Adrenal gland (tissue), 12 donors: ENCODE results near the gene GCHFR. TPM values are rescaled to one million over a fixed set of nuclear protein-coding genes. Genes with fewer than 3 reads are reported as not detected.

ENCODE experiments used
- DNase-seq, 7 donors: peaks; one replicate each; pipeline ENCODE4 v3.0.0-alpha.2; 2019 to 2020
- H3K27ac ChIP-seq, 5 donors: fragments of 200-600 bp; sonication (generic) in 4 of 5; 1 replicate in 3 of 5; 2 replicates in 2 of 5; pipeline versions ENCODE4 v1.5.1 to v1.8.0; 2016 to 2020; ENCODE audit warnings: mild to moderate bottlenecking in 1 of 5
- H3K27me3 ChIP-seq: fragments of 200-600 bp; 2 replicates; pipeline ENCODE4 v1.8.0; 2021
- H3K36me3 ChIP-seq, 2 donors: fragments of 200-600 bp; replicated peaks in 1 of 2; 1 replicate in 1 of 2; 2 replicates in 1 of 2; pipeline versions ENCODE4 v1.5.1 to v1.8.0; 2018 to 2022
- H3K4me1 ChIP-seq, 2 donors: fragments of 200-600 bp; replicated peaks in 1 of 2; 1 replicate in 1 of 2; 2 replicates in 1 of 2; pipeline versions ENCODE4 v1.5.1 to v1.8.0; 2018 to 2021
- H3K4me3 ChIP-seq, 4 donors: fragments of 200-600 bp; sonication (generic) in 3 of 4; one replicate each; pipeline ENCODE4 v1.5.1; 2016 to 2018
- H3K9me3 ChIP-seq, 3 donors: fragments of 200-600 bp; sonication (generic) in 1 of 3; replicated peaks in 1 of 3; 1 replicate in 2 of 3; 2 replicates in 1 of 3; pipeline versions ENCODE4 v1.5.1 to v1.8.0; 2016 to 2021
- POLR2A ChIP-seq, 2 donors: fragments of 450-650 bp; IDR thresholded peaks; one replicate each; pipeline ENCODE4 v1.6.1; 2017; ENCODE audit warnings: antibody characterized with exemption in 2 of 2, mild to moderate bottlenecking in 2 of 2, moderate library complexity in 1 of 2
- WGBS, 4 donors: extraction: QIAGEN DNeasy Blood & Tissue Kit in 2 of 4; methylation state at CpG; one replicate each; pipeline versions ENCODE4 v1.1.5 to v1.1.7; 2013 to 2017; 5-methylcytosine and 5-hydroxymethylcytosine counted together
- intact Hi-C, 2 donors: fragments of 100-400 bp; cut with DNase I; formaldehyde crosslinking; loops; one replicate each; pipeline versions ENCODE4 v1.14.1 to v1.15.0; 2022 to 2023
- polyA plus RNA-seq, 3 donors: library from polyadenylated mRNA; stranded (reverse); fragments of 200-250 nt in 2 of 3; fragments of 350-450 nt in 1 of 3; fragmentation: Illumina TruSeq in 1 of 3; extraction: RNeasy Lipid Tissue Mini Kit (QIAGEN cat#74804) in 1 of 3; gene quantifications; one replicate each; pipeline ENCODE4 v1.2.3, GENCODE V29; 2013 to 2014
- total RNA-seq, 9 donors: library from RNA; depleted of rRNA in 4 of 9; stranded (reverse); fragments of >200 nt in 4 of 9; fragments of 120-200 nt in 1 of 9; fragmentation: NEBNext Ultra II Directional in 1 of 9; extraction: Animal tissue kit (Norgen Biotek cat#: 25700) in 1 of 9; gene quantifications; one replicate each; pipeline versions ENCODE4 v1.1.0 to v1.2.4, GENCODE V29; 2013 to 2023
- TF ChIP-seq, protein P1 (sequence below), 6 experiments: fragments of 450-650 bp in 4 of 6; fragments of 200-600 bp in 2 of 6; sonication (generic) in 1 of 6; IDR thresholded peaks; 1 replicate in 5 of 6; 2 replicates in 1 of 6; pipeline versions ENCODE4 v1.5.1 to v1.8.0; 2016 to 2021; ENCODE audit warnings: antibody characterized with exemption in 6 of 6, mild to moderate bottlenecking in 2 of 6, moderate library complexity in 1 of 6
- donor health status: healthy with polysubstance abuse.
- donor health status: Bipolar disorder and iron deficiency.
- donor health status: DM: yes; HTN: yes; CAD: no.
- donor health status: DM: no; HTN: no; CAD: no.
- donor health status: DM: no; HTN: no; CAD: no.
- donor health status: DM: yes; HTN: yes; CAD: no.

Gene GCHFR
- total and polyA plus RNA-seq, 12 donors, result 6.1 to 77.3 (median 20.1) TPM

DNA sequence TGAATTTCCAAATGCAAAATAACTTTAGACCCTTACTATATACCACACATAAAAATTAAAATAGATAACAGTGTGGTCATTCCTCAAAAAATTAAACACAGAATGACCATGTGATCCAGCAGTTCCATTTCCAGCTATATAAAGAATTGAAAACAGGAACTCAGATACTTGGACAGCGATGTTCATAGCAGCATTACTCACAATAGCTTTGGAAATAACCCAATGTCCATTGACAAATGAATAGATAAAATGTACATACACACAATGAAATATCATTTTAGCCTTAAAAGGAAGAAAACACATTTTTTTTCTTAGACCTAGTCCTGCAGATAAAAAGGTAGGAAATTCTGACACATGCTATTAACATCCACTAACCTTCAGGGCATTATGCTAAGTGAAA lies 42.2 kb upstream of the GCHFR start:
- DNase-seq, result no peak
- Histone ChIP-seq H3K9me3 (no peaks in the 10 kb centered on the region), H3K27me3 (no peaks in the 10 kb centered on the region), H3K27ac (no peak overlapping the region), H3K4me3 (no peak overlapping the region), H3K36me3 (no peaks in the 10 kb centered on the region), H3K4me1 (no peaks in the 10 kb centered on the region)
- 81 to 86% (median 84%) methylated on average over 1 of the region's 1 CpG for WGBS, 4 donors
- intact Hi-C loops, result no loop called here
- TF ChIP-seq POLR2A (IDR thresholded peaks at IDR 0.05), result no peak
- TF ChIP-seq, protein P1, sequence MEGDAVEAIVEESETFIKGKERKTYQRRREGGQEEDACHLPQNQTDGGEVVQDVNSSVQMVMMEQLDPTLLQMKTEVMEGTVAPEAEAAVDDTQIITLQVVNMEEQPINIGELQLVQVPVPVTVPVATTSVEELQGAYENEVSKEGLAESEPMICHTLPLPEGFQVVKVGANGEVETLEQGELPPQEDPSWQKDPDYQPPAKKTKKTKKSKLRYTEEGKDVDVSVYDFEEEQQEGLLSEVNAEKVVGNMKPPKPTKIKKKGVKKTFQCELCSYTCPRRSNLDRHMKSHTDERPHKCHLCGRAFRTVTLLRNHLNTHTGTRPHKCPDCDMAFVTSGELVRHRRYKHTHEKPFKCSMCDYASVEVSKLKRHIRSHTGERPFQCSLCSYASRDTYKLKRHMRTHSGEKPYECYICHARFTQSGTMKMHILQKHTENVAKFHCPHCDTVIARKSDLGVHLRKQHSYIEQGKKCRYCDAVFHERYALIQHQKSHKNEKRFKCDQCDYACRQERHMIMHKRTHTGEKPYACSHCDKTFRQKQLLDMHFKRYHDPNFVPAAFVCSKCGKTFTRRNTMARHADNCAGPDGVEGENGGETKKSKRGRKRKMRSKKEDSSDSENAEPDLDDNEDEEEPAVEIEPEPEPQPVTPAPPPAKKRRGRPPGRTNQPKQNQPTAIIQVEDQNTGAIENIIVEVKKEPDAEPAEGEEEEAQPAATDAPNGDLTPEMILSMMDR (IDR thresholded peaks at IDR 0.05), result no peak

DNA sequence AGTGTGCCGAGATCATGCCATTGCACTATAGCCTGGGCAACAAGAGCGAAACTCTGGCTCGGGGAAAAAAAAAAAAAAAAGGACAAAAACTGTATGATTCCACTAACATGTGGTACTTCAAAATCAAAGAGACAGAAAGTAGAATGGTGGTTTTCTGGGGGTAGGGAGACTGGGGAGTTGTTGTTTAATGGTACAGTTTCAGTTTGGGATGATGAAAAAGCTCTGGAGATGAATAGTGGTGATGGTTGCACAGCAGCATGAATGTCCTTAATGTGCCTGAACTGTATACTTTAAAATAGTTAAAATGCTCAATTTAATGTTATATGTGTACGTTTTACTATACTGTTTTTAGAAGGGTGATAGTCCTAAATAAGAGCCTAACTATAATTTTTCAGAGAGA lies 41.5 kb upstream of the GCHFR start:
- H3K36me3 ChIP-seq, result no peaks in the 10 kb centered on the region
- no peaks in the 10 kb centered on the region for H3K27me3 ChIP-seq
- H3K4me3 ChIP-seq, result no peak overlapping the region
- H3K27ac ChIP-seq, result no peak overlapping the region
- H3K9me3 ChIP-seq, result no peaks in the 10 kb centered on the region
- no peaks in the 10 kb centered on the region for H3K4me1 ChIP-seq
- intact Hi-C loops, result no loop called here
- no peak for DNase-seq
- 89 to 92% (median 91%) methylated on average over 4 of the region's 4 CpGs for WGBS, 4 donors
- no peak for TF ChIP-seq POLR2A (IDR thresholded peaks at IDR 0.05)
- TF ChIP-seq, protein P1 (IDR thresholded peaks at IDR 0.05), result no peak

DNA sequence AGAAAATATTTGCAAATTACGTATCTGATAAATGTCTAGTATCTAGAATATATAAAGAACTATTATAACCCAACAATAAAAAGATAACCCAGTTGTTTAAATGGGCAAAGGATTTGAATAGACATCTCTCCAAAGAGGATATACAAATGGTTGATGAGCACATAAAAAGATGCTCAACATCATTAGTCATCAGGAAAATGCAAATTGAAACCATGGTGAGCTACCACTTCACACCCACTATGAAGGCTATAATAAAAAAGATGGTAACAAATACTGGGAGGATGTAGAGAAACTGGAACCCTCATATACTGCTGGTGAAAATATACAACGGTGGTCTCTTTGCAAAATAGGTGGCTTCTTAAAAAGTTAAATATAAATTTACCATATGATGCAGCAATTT lies 40.9 kb upstream of the GCHFR start:
- H3K9me3 ChIP-seq, result no peaks in the 10 kb centered on the region
- WGBS, 4 donors, result 86 to 98% (median 92%) methylated on average over 2 of the region's 2 CpGs
- intact Hi-C loops, result no loop called here

DNA sequence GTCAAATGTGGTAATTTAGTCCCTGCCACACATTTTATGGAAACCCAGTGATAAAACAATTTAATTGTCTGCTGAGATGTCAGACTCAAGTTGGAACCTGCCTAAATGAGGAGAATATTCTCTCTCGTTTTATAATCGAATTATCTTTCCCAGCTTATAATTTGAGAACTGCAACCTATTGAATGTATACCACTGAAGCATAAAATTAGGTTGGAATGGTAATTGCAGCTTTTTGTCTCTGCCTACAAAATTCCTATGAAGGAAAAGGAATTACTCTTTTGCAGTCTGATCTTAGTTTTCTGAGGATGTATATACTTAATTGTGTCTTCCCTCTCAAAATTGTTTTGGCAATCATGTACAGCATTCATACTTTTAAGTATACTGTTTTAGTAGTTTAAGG lies 39.9 kb upstream of the GCHFR start:
- WGBS, 4 donors, result 83 to 90% (median 86%) methylated on average over 2 of the region's 2 CpGs

More for the DNA sequence above, 40.9 kb upstream of the GCHFR start:
- no peaks in the 10 kb centered on the region for H3K36me3 ChIP-seq
- H3K4me3 ChIP-seq, result no peak overlapping the region
- no peak overlapping the region for H3K27ac ChIP-seq
- no peaks in the 10 kb centered on the region for H3K27me3 ChIP-seq
- H3K4me1 ChIP-seq, result no peaks in the 10 kb centered on the region
- DNase-seq, result no peak
- TF ChIP-seq, protein P1 (IDR thresholded peaks at IDR 0.05), result no peak
- TF ChIP-seq POLR2A (IDR thresholded peaks at IDR 0.05), result no peak

More for the DNA sequence above, 39.9 kb upstream of the GCHFR start:
- intact Hi-C loops, result no loop called here
- Histone ChIP-seq H3K9me3 (no peaks in the 10 kb centered on the region), H3K27me3 (no peaks in the 10 kb centered on the region), H3K27ac (no peak overlapping the region), H3K36me3 (no peaks in the 10 kb centered on the region), H3K4me3 (no peak overlapping the region), H3K4me1 (no peaks in the 10 kb centered on the region)
- TF ChIP-seq, protein P1 (IDR thresholded peaks at IDR 0.05), result no peak
- no peak for TF ChIP-seq POLR2A (IDR thresholded peaks at IDR 0.05)
- DNase-seq, result no peak
